Measurements from ENCODE around the gene GAB2. TPM values are rescaled to one million over a fixed set of nuclear protein-coding genes. Genes with fewer than 3 reads are reported as not detected.

The GAB2 gene
- total RNA-seq, 1 donor: 8.2 TPM

GRCh38 chr11:78334109-78334508 is 83.5 kb downstream of the GAB2 start:
- no peak for TF ChIP-seq CTCF (IDR thresholded peaks at IDR 0.05; ENCODE audit: insufficient read depth, low read depth, low read length)

GRCh38 chr11:78332872-78333271 is 84.7 kb downstream of the GAB2 start:
- no peak for TF ChIP-seq CTCF (IDR thresholded peaks at IDR 0.05; ENCODE audit: insufficient read depth, low read depth, low read length)
- no peak overlapping the region for H3K4me3 ChIP-seq (ENCODE audit: low read depth, low read length)
- DNase-seq (ENCODE audit: low read depth): no peak

More at GRCh38 chr11:78334109-78334508, 83.5 kb downstream of the GAB2 start:
- H3K4me3 ChIP-seq (ENCODE audit: low read depth, low read length): no peak overlapping the region
- no peak for DNase-seq (ENCODE audit: low read depth)

- no peak for TF ChIP-seq CTCF (IDR thresholded peaks at IDR 0.05; ENCODE audit: insufficient read depth, low read depth, low read length)
- no peak overlapping the region for H3K4me3 ChIP-seq (ENCODE audit: low read depth, low read length)
- DNase-seq (ENCODE audit: low read depth): no peak
These were observed 85.3 kb downstream of the GAB2 start for GRCh38 chr11:78332174-78332866.

GRCh38 chr11:78331711-78332110 is 85.9 kb downstream of the GAB2 start:
- H3K4me3 ChIP-seq (ENCODE audit: low read depth, low read length): no peak overlapping the region
- TF ChIP-seq CTCF (IDR thresholded peaks at IDR 0.05; ENCODE audit: insufficient read depth, low read depth, low read length): no peak
- DNase-seq (ENCODE audit: low read depth): no peak

GRCh38 chr11:78330361-78330760 is 87.3 kb downstream of the GAB2 start:
- DNase-seq (ENCODE audit: low read depth): no peak
- H3K4me3 ChIP-seq (ENCODE audit: low read depth, low read length): no peak overlapping the region
- no peak for TF ChIP-seq CTCF (IDR thresholded peaks at IDR 0.05; ENCODE audit: insufficient read depth, low read depth, low read length)

GRCh38 chr11:78327945-78328344 is 89.7 kb downstream of the GAB2 start:
- H3K4me3 ChIP-seq (ENCODE audit: low read depth, low read length): no peak overlapping the region
- no peak for TF ChIP-seq CTCF (IDR thresholded peaks at IDR 0.05; ENCODE audit: insufficient read depth, low read depth, low read length)
- no peak for DNase-seq (ENCODE audit: low read depth)

GRCh38 chr11:78325274-78325781 is 92.3 kb downstream of the GAB2 start:
- no peak for TF ChIP-seq CTCF (IDR thresholded peaks at IDR 0.05; ENCODE audit: insufficient read depth, low read depth, low read length)
- H3K4me3 ChIP-seq (ENCODE audit: low read depth, low read length): no peak overlapping the region
- DNase-seq (ENCODE audit: low read depth): no peak

All from fibroblast of villous mesenchyme (primary cell).